ENCODE measurements around the gene BAZ2B.

BAZ2B gene

GRCh38 chr2:159459279-159459678, 157.1 kb downstream of the BAZ2B start:
- TF ChIP-seq, protein P1, sequence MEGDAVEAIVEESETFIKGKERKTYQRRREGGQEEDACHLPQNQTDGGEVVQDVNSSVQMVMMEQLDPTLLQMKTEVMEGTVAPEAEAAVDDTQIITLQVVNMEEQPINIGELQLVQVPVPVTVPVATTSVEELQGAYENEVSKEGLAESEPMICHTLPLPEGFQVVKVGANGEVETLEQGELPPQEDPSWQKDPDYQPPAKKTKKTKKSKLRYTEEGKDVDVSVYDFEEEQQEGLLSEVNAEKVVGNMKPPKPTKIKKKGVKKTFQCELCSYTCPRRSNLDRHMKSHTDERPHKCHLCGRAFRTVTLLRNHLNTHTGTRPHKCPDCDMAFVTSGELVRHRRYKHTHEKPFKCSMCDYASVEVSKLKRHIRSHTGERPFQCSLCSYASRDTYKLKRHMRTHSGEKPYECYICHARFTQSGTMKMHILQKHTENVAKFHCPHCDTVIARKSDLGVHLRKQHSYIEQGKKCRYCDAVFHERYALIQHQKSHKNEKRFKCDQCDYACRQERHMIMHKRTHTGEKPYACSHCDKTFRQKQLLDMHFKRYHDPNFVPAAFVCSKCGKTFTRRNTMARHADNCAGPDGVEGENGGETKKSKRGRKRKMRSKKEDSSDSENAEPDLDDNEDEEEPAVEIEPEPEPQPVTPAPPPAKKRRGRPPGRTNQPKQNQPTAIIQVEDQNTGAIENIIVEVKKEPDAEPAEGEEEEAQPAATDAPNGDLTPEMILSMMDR (IDR thresholded peaks at IDR 0.05; ENCODE audit: borderline replicate concordance, insufficient read depth, low read depth, low read length) = no peak
- no peak overlapping the region for H3K4me3 ChIP-seq (ENCODE audit: low read depth, low read length)

- H3K4me3 ChIP-seq (ENCODE audit: low read depth, low read length) = no peak overlapping the region
- TF ChIP-seq, protein P1 (IDR thresholded peaks at IDR 0.05; ENCODE audit: borderline replicate concordance, insufficient read depth, low read depth, low read length) = no peak
Observed at GRCh38 chr2:159457589-159457988, 158.8 kb downstream of the BAZ2B start.

GRCh38 chr2:159456500-159457426, 159.6 kb downstream of the BAZ2B start:
- TF ChIP-seq, protein P1 (IDR thresholded peaks at IDR 0.05; ENCODE audit: borderline replicate concordance, insufficient read depth, low read depth, low read length) = no peak
- H3K4me3 ChIP-seq (ENCODE audit: low read depth, low read length) = no peak overlapping the region

- H3K4me3 ChIP-seq (ENCODE audit: low read depth, low read length) = no peak overlapping the region
- TF ChIP-seq, protein P1 (IDR thresholded peaks at IDR 0.05; ENCODE audit: borderline replicate concordance, insufficient read depth, low read depth, low read length) = no peak
Observed at GRCh38 chr2:159455330-159455918, 160.9 kb downstream of the BAZ2B start.

DNA sequence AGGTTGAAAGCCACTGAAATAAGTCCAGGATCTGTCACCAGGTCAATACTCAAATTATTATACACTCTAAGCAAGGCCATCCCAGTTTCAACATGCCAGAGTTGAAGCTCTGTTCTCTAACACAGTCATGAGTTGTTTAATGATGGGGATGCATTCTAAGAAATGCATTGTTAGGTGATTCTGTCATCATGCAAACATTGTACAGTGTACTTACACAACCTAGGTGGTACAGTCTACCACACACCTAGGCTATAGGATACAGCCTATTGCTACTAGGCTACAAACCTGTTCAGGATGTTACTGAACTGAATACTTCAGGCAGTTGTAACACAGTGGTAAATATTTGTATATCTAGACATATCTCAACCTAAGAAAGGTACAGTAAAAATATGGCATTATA, 162.2 kb downstream of the BAZ2B start:
- TF ChIP-seq, protein P1 (IDR thresholded peaks at IDR 0.05; ENCODE audit: borderline replicate concordance, insufficient read depth, low read depth, low read length) = no peak
- H3K4me3 ChIP-seq (ENCODE audit: low read depth, low read length) = no peak overlapping the region

DNA sequence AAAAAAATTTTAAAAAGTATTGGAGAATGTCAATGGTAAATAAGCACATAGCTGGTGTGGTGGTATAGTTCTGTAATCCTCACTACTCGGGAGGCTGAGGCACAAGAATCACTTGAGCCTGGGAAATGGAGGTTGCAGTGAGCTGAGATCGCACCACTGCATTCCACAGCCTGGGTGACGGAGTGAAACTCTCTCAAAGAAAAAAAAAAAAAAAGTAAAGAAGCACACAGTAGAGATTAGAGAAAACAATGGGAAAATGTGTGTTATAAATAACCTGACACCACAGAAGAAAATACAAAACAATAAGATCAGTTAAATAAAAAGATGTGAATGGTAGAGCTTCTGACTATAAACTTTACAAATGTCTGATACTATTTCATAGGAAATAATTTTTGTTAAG, 166.2 kb downstream of the BAZ2B start:
- H3K4me3 ChIP-seq (ENCODE audit: low read depth, low read length) = no peak overlapping the region
- TF ChIP-seq, protein P1 (IDR thresholded peaks at IDR 0.05; ENCODE audit: borderline replicate concordance, insufficient read depth, low read depth, low read length) = no peak
